H9 (cell line): Measurements from ENCODE around the gene SLC24A1. TPM values are rescaled to one million over a fixed set of nuclear protein-coding genes. Genes with fewer than 3 reads are reported as not detected.

Source experiments
- DNase-seq: peaks from one replicate; pipeline ENCODE4 v3.0.0-alpha.2; 2017
- H2AFZ ChIP-seq: one replicate; pipeline ENCODE4 v1.6.1; 2013; ENCODE audit warnings: mild to moderate bottlenecking, low read length, control low read depth, moderate library complexity
- H2AK5ac ChIP-seq: 2 replicates; pipeline ENCODE4 v1.6.1; 2013; ENCODE audit warnings: low read length, control low read depth, mixed read lengths; ENCODE audit not compliant: insufficient read length
- H2BK120ac ChIP-seq: one replicate; pipeline ENCODE4 v1.6.1; 2013; ENCODE audit warnings: low read depth, mild to moderate bottlenecking, low read length, control low read depth, inconsistent platforms; ENCODE audit not compliant: poor library complexity, severe bottlenecking
- H2BK12ac ChIP-seq: 2 replicates; pipeline ENCODE4 v1.6.1; 2013; ENCODE audit warnings: low read length, control low read depth, mixed read lengths, low read depth; ENCODE audit not compliant: insufficient read length
- H2BK15ac ChIP-seq: 2 replicates; pipeline ENCODE4 v1.6.1; 2013; ENCODE audit warnings: low read depth, low read length, control low read depth
- H2BK20ac ChIP-seq: one replicate; pipeline ENCODE4 v1.6.1; 2013; ENCODE audit warnings: low read depth, mild to moderate bottlenecking, low read length, control low read depth, inconsistent platforms; ENCODE audit not compliant: poor library complexity, severe bottlenecking
- H2BK5ac ChIP-seq: 2 replicates; pipeline ENCODE4 v1.6.1; 2013; ENCODE audit warnings: low read length, control low read depth, mixed read lengths; ENCODE audit not compliant: insufficient read length
- H3K14ac ChIP-seq: 2 replicates; pipeline ENCODE4 v1.6.1; 2013; ENCODE audit warnings: low read length, control low read depth; ENCODE audit not compliant: insufficient read depth
- H3K18ac ChIP-seq: 2 replicates; pipeline ENCODE4 v1.6.1; 2013; ENCODE audit warnings: low read depth, mild to moderate bottlenecking, mixed read lengths, low read length, control low read depth; ENCODE audit not compliant: insufficient read length
- H3K23ac ChIP-seq: 2 replicates; pipeline ENCODE4 v1.6.1; 2013; ENCODE audit warnings: low read length, control low read depth, mixed read lengths, low read depth; ENCODE audit not compliant: insufficient read length
- H3K23me2 ChIP-seq: 2 replicates; pipeline ENCODE4 v1.6.1; 2013; ENCODE audit warnings: low read depth, mild to moderate bottlenecking, mixed read lengths, low read length, control low read depth; ENCODE audit not compliant: insufficient read length, poor library complexity, severe bottlenecking
- H3K27ac ChIP-seq: 2 replicates; pipeline ENCODE4 v1.5.1; 2013; ENCODE audit warnings: low read length, control low read depth, mixed read lengths, low read depth; ENCODE audit not compliant: insufficient read length
- H3K27me3 ChIP-seq: 2 replicates; pipeline ENCODE4 v1.6.1; 2013; ENCODE audit warnings: low read length, control low read depth, inconsistent platforms; ENCODE audit not compliant: insufficient read depth
- H3K4ac ChIP-seq: 2 replicates; pipeline ENCODE4 v1.6.1; 2013; ENCODE audit warnings: low read depth, mild to moderate bottlenecking, control low read depth, inconsistent platforms, low read length, moderate library complexity
- H3K4me1 ChIP-seq: 2 replicates; pipeline ENCODE4 v1.6.1; 2013; ENCODE audit warnings: low read length, control low read depth, inconsistent platforms; ENCODE audit not compliant: insufficient read depth
- H3K4me2 ChIP-seq: 2 replicates; pipeline ENCODE4 v1.6.1; 2013; ENCODE audit warnings: low read length, control low read depth, mixed read lengths; ENCODE audit not compliant: insufficient read length, insufficient read depth
- H3K56ac ChIP-seq: 2 replicates; pipeline ENCODE4 v1.6.1; 2013; ENCODE audit warnings: low read depth, mild to moderate bottlenecking, mixed read lengths, low read length, control low read depth; ENCODE audit not compliant: insufficient read length
- H3K79me1 ChIP-seq: 2 replicates; pipeline ENCODE4 v1.6.1; 2013; ENCODE audit warnings: low read depth, mild to moderate bottlenecking, moderate library complexity, low read length, control low read depth, inconsistent platforms; ENCODE audit not compliant: insufficient read depth, poor library complexity, severe bottlenecking
- H3K79me2 ChIP-seq: 2 replicates; pipeline ENCODE4 v1.6.1; 2013; ENCODE audit warnings: low read length, control low read depth, inconsistent platforms; ENCODE audit not compliant: insufficient read depth
- H3K9ac ChIP-seq: 2 replicates; pipeline ENCODE4 v1.6.1; 2013; ENCODE audit warnings: low read length, control low read depth, mixed read lengths; ENCODE audit not compliant: insufficient read length; ENCODE audit errors: extremely low read depth
- H3K9me3 ChIP-seq: one replicate; pipeline ENCODE4 v1.6.1; 2013; ENCODE audit warnings: low read depth, low read length, inconsistent platforms; ENCODE audit not compliant: control insufficient read depth
- H3T11ph ChIP-seq: one replicate; pipeline ENCODE4 v1.6.1; 2013; ENCODE audit warnings: mild to moderate bottlenecking, low read length, control low read depth, inconsistent platforms
- H4K20me1 ChIP-seq: one replicate; pipeline ENCODE4 v1.6.1; 2013; ENCODE audit not compliant: control insufficient read depth, insufficient read length, insufficient read depth
- H4K5ac ChIP-seq: 2 replicates; pipeline ENCODE4 v1.6.1; 2013; ENCODE audit warnings: low read depth, mild to moderate bottlenecking, mixed read lengths, low read length, control low read depth; ENCODE audit not compliant: insufficient read length
- H4K8ac ChIP-seq: replicated peaks from 2 replicates; pipeline ENCODE4 v1.6.1; 2013; ENCODE audit warnings: low read length, control low read depth, mixed read lengths, low read depth; ENCODE audit not compliant: insufficient read length
- H4K91ac ChIP-seq: 2 replicates; pipeline ENCODE4 v1.6.1; 2013; ENCODE audit warnings: low read depth, mild to moderate bottlenecking, moderate library complexity, mixed read lengths, low read length, control low read depth; ENCODE audit not compliant: insufficient read length
- H3K27ac Mint-ChIP-seq, 3 experiments: 2 replicates in 2 of 3; 3 replicates in 1 of 3; pipeline ENCODE4 v1.8.0; 2020 to 2021; ENCODE audit warnings: mixed read lengths in 3 of 3, mild to moderate bottlenecking in 1 of 3, moderate library complexity in 1 of 3
- H3K27me3 Mint-ChIP-seq: 2 replicates; pipeline ENCODE4 v1.8.0; 2021; ENCODE audit warnings: low read depth, mild to moderate bottlenecking, moderate library complexity, mixed read lengths
- H3K36me3 Mint-ChIP-seq, 3 experiments: 2 replicates in 2 of 3; 3 replicates in 1 of 3; pipeline ENCODE4 v1.8.0; 2020 to 2021; ENCODE audit warnings: low read depth in 3 of 3, mixed read lengths in 3 of 3; ENCODE audit not compliant: insufficient read depth in 1 of 3
- H3K4me1 Mint-ChIP-seq, 2 experiments: 2 replicates each; pipeline ENCODE4 v1.8.0; 2020; ENCODE audit warnings: mixed read lengths in 2 of 2
- H3K4me3 Mint-ChIP-seq, 2 experiments: 2 replicates in 1 of 2; 3 replicates in 1 of 2; pipeline ENCODE4 v1.8.0; 2020 to 2021; ENCODE audit warnings: mild to moderate bottlenecking in 2 of 2, mixed read lengths in 2 of 2, moderate library complexity in 1 of 2
- H3K9me3 Mint-ChIP-seq, 2 experiments: 2 replicates in 1 of 2; 3 replicates in 1 of 2; pipeline ENCODE4 v1.8.0; 2020; ENCODE audit warnings: mild to moderate bottlenecking in 2 of 2, mixed read lengths in 2 of 2, moderate library complexity in 1 of 2
- WGBS: extraction: QIAGEN DNeasy Blood & Tissue Kit; methylation state at CpG from one replicate; pipeline ENCODE4 v1.1.7; 2013; ENCODE audit warnings: missing lambda C conversion rate, low lambda C conversion rate, mixed read lengths; ENCODE audit not compliant: insufficient read length; ENCODE audit errors: extremely low coverage; 5-methylcytosine and 5-hydroxymethylcytosine counted together
- total RNA-seq: library from RNA; stranded (reverse); gene quantifications from 2 replicates; pipeline ENCODE4 v1.2.1, GENCODE V29; 2021
- TF ChIP-seq, protein P1 (sequence below): fragments of 200-600 bp; sonication (generic); conservative IDR thresholded peaks from 3 replicates; pipeline ENCODE4 v1.8.0; 2021; ENCODE audit warnings: antibody characterized with exemption, mild to moderate bottlenecking

Gene SLC24A1
- total RNA-seq, 1 experiment from 2014 or later: 8.6 TPM

GRCh38 chr15:65619626-65620290 lies 2.0 kb upstream of the SLC24A1 start:
- H3K9me3 Mint-ChIP-seq: no peaks in the 10 kb centered on the region
- no peak overlapping the region for H3K4me3 Mint-ChIP-seq
- Histone ChIP-seq H3K9ac (no peak overlapping the region), H3K9me3 (no peaks in the 10 kb centered on the region), H4K5ac (no peak overlapping the region), H4K8ac (no peak overlapping the region), H2BK120ac (no peak overlapping the region), H3K4me1 (peaks cover 6% of the 10 kb centered on the region; the same call in 1 of the 2 replicates), H3K27me3 (no peaks in the 10 kb centered on the region), H2BK15ac (no peak overlapping the region), H3K18ac (no peak overlapping the region), H3K27ac (no peak overlapping the region), H3T11ph (no peak overlapping the region), H3K79me2 (no peaks in the 10 kb centered on the region), H4K20me1 (no peaks in the 10 kb centered on the region), H3K14ac (no peak overlapping the region), H3K4ac (no peak overlapping the region), H3K23me2 (no peaks in the 10 kb centered on the region), H2BK5ac (no peak overlapping the region), H2BK20ac (no peak overlapping the region), H3K23ac (no peak overlapping the region), H2AK5ac (no peak overlapping the region), H3K4me2 (no peak overlapping the region), H4K91ac (no peak overlapping the region), H3K79me1 (no peaks in the 10 kb centered on the region), H2AFZ (no peak overlapping the region), H2BK12ac (no peak overlapping the region), H3K56ac (no peak overlapping the region)
- no peak for DNase-seq
- peaks cover 10 to 13% of the 10 kb centered on the region in 2 experiments for H3K4me1 Mint-ChIP-seq
- H3K27me3 Mint-ChIP-seq: no peaks in the 10 kb centered on the region; the same call in 1 of the 2 replicates
- no CpG with 5 or more reads among the region's 5 CpGs for WGBS
- H3K27ac Mint-ChIP-seq: peak overlapping the region in 1 of 3 experiments; percentile 28; a peak in 2 of 7 replicates
- H3K36me3 Mint-ChIP-seq: peaks cover 0 to 1% (median 0%) of the 10 kb centered on the region in 3 experiments; a peak in 2 of 7 replicates
- TF ChIP-seq, protein P1, sequence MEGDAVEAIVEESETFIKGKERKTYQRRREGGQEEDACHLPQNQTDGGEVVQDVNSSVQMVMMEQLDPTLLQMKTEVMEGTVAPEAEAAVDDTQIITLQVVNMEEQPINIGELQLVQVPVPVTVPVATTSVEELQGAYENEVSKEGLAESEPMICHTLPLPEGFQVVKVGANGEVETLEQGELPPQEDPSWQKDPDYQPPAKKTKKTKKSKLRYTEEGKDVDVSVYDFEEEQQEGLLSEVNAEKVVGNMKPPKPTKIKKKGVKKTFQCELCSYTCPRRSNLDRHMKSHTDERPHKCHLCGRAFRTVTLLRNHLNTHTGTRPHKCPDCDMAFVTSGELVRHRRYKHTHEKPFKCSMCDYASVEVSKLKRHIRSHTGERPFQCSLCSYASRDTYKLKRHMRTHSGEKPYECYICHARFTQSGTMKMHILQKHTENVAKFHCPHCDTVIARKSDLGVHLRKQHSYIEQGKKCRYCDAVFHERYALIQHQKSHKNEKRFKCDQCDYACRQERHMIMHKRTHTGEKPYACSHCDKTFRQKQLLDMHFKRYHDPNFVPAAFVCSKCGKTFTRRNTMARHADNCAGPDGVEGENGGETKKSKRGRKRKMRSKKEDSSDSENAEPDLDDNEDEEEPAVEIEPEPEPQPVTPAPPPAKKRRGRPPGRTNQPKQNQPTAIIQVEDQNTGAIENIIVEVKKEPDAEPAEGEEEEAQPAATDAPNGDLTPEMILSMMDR: no peak
